Measurements from ENCODE around the gene ADIG. TPM values are rescaled to one million over a fixed set of nuclear protein-coding genes. Genes with fewer than 3 reads are reported as not detected.

ADIG gene
- total and polyA plus RNA-seq, 2 experiments from 2014 or later: not detected

DNA sequence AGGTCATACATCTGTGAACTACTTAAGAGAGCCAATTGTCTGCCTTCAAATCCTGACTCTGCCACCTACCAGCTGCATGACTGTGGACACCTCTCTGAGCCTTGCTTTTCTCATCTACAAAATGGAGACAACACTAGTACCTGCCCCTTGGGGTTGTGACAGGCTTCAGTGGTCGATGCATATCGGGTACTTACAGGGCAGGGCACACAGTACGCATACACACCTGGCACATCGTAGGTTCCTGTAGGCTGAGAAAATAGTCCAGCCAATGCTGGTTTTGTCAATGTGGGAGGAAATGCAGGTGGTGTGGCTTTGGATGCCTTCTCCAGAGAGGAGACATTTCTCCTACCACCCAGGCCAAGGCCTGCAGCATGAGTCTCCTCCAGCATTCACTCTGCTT, 2.3 kb downstream of the ADIG start:
- Histone ChIP-seq H3K36me3 (ENCODE audit: low read depth) (no peaks in the 10 kb centered on the region), H3F3A (ENCODE audit: insufficient read depth) (no peaks in the 10 kb centered on the region), H3K4me2 (ENCODE audit: unreplicated experiment) (no peak overlapping the region), H3K9me3 (ENCODE audit: low read depth) (no peaks in the 10 kb centered on the region), H3K27ac (no peak overlapping the region), H3K9ac (no peak overlapping the region), H4K20me1 (ENCODE audit: insufficient read depth) (no peaks in the 10 kb centered on the region), H3K79me2 (ENCODE audit: insufficient read depth) (no peaks in the 10 kb centered on the region), H3K9me2 (ENCODE audit: insufficient read depth) (no peaks in the 10 kb centered on the region), H2AFZ (no peak overlapping the region), H3K4me3 (no peak overlapping the region), H3K27me3 (replicated peaks; ENCODE audit: insufficient read depth) (no peaks in the 10 kb centered on the region), H3K4me1 (ENCODE audit: insufficient read depth) (no peaks in the 10 kb centered on the region)
- in situ Hi-C loops (cut with MboI): no loop called here
- no peak for DNase-seq
- 84 to 90% methylated on average over 4 of the region's 4 CpGs for WGBS, 2 experiments (ENCODE audit: low coverage in 1 of 2, low lambda C conversion rate in 2 of 2, missing lambda C conversion rate in 2 of 2)
- TF ChIP-seq EZH2 (IDR thresholded peaks at IDR 0.05; ENCODE audit: insufficient read depth, poor library complexity, severe bottlenecking) (no peak), EZH2phosphoT487 (IDR thresholded peaks at IDR 0.05; ENCODE audit: insufficient read depth, low read depth) (no peak)

GRCh38 chr20:38584099-38584763, 3.2 kb downstream of the ADIG start:
- Histone ChIP-seq H3K36me3 (ENCODE audit: low read depth) (no peaks in the 10 kb centered on the region), H3F3A (ENCODE audit: insufficient read depth) (no peaks in the 10 kb centered on the region), H3K9me2 (ENCODE audit: insufficient read depth) (no peaks in the 10 kb centered on the region), H4K20me1 (ENCODE audit: insufficient read depth) (no peaks in the 10 kb centered on the region), H3K4me2 (ENCODE audit: unreplicated experiment) (no peak overlapping the region), H3K79me2 (ENCODE audit: insufficient read depth) (no peaks in the 10 kb centered on the region), H3K27me3 (replicated peaks; ENCODE audit: insufficient read depth) (no peaks in the 10 kb centered on the region), H3K9me3 (ENCODE audit: low read depth) (no peaks in the 10 kb centered on the region), H2AFZ (no peak overlapping the region), H3K27ac (no peak overlapping the region), H3K4me1 (ENCODE audit: insufficient read depth) (no peaks in the 10 kb centered on the region), H3K9ac (no peak overlapping the region), H3K4me3 (no peak overlapping the region)
- in situ Hi-C loops (cut with MboI): no loop called here
- TF ChIP-seq EZH2phosphoT487 (IDR thresholded peaks at IDR 0.05; ENCODE audit: insufficient read depth, low read depth): no peak
- TF ChIP-seq EZH2 (IDR thresholded peaks at IDR 0.05; ENCODE audit: insufficient read depth, poor library complexity, severe bottlenecking): no peak
- peak; percentile 7 for DNase-seq
- WGBS, 2 experiments (ENCODE audit: low coverage in 1 of 2, low lambda C conversion rate in 2 of 2, missing lambda C conversion rate in 2 of 2): 10% methylated on average over 7 of the region's 7 CpGs

GRCh38 chr20:38585404-38586180, 4.6 kb downstream of the ADIG start:
- no peak overlapping the region for H3K4me3 ChIP-seq
- H3F3A ChIP-seq (ENCODE audit: insufficient read depth): no peaks in the 10 kb centered on the region
- no peak overlapping the region for H3K4me2 ChIP-seq (ENCODE audit: unreplicated experiment)
- 42 to 49% methylated on average over 10 of the region's 10 CpGs for WGBS, 2 experiments (ENCODE audit: low coverage in 1 of 2, low lambda C conversion rate in 2 of 2, missing lambda C conversion rate in 2 of 2)
- TF ChIP-seq EZH2phosphoT487 (IDR thresholded peaks at IDR 0.05; ENCODE audit: insufficient read depth, low read depth): no peak
- TF ChIP-seq EZH2 (IDR thresholded peaks at IDR 0.05; ENCODE audit: insufficient read depth, poor library complexity, severe bottlenecking): no peak
- no peak overlapping the region for H3K9ac ChIP-seq
- no peaks in the 10 kb centered on the region for H3K9me2 ChIP-seq (ENCODE audit: insufficient read depth)
- no peaks in the 10 kb centered on the region for H3K36me3 ChIP-seq (ENCODE audit: low read depth)
- no peaks in the 10 kb centered on the region for H4K20me1 ChIP-seq (ENCODE audit: insufficient read depth)
- no peaks in the 10 kb centered on the region for H3K9me3 ChIP-seq (ENCODE audit: low read depth)
- in situ Hi-C loops (cut with MboI): no loop called here
- no peak overlapping the region for H3K27ac ChIP-seq
- H3K79me2 ChIP-seq (ENCODE audit: insufficient read depth): no peaks in the 10 kb centered on the region
- no peak for DNase-seq
- H2AFZ ChIP-seq: no peak overlapping the region
- no peaks in the 10 kb centered on the region for H3K27me3 ChIP-seq (replicated peaks; ENCODE audit: insufficient read depth)
- no peaks in the 10 kb centered on the region for H3K4me1 ChIP-seq (ENCODE audit: insufficient read depth)

- TF ChIP-seq EZH2phosphoT487 (IDR thresholded peaks at IDR 0.05; ENCODE audit: insufficient read depth, low read depth): no peak
- H3K4me3 ChIP-seq: no peak overlapping the region
- H3K4me2 ChIP-seq (ENCODE audit: unreplicated experiment): no peak overlapping the region
- H4K20me1 ChIP-seq (ENCODE audit: insufficient read depth): no peaks in the 10 kb centered on the region
- H3K4me1 ChIP-seq (ENCODE audit: insufficient read depth): no peaks in the 10 kb centered on the region
- no peaks in the 10 kb centered on the region for H3K9me3 ChIP-seq (ENCODE audit: low read depth)
- H3K9me2 ChIP-seq (ENCODE audit: insufficient read depth): no peaks in the 10 kb centered on the region
- no peak overlapping the region for H3K9ac ChIP-seq
- H3K27ac ChIP-seq: no peak overlapping the region
- no peaks in the 10 kb centered on the region for H3K27me3 ChIP-seq (replicated peaks; ENCODE audit: insufficient read depth)
- no peaks in the 10 kb centered on the region for H3K36me3 ChIP-seq (ENCODE audit: low read depth)
- no peak overlapping the region for H2AFZ ChIP-seq
- WGBS, 2 experiments (ENCODE audit: low coverage in 1 of 2, low lambda C conversion rate in 2 of 2, missing lambda C conversion rate in 2 of 2): 66 to 69% methylated on average over 3 of the region's 3 CpGs
- H3F3A ChIP-seq (ENCODE audit: insufficient read depth): no peaks in the 10 kb centered on the region
- in situ Hi-C loops (cut with MboI): no loop called here
- no peaks in the 10 kb centered on the region for H3K79me2 ChIP-seq (ENCODE audit: insufficient read depth)
- DNase-seq: no peak
Observed at GRCh38 chr20:38586181-38586525, 5.2 kb downstream of the ADIG start.
